K562 (cell line): ENCODE results near the gene NR2F6. TPM values are rescaled to one million over a fixed set of nuclear protein-coding genes. Genes with fewer than 3 reads are reported as not detected.

Experiments
- ATF6 ChIP-seq: sonication (generic); formaldehyde crosslinking; IDR thresholded peaks from 2 replicates; pipeline ENCODE4 v1.4.0; 2020; ENCODE audit warnings: mild to moderate bottlenecking, missing genetic modification reagents
- DLX4 ChIP-seq: fragments of 250-450 bp; sonication (Bioruptor Pico); IDR thresholded peaks from 2 replicates; pipeline ENCODE4 v1.6.1; 2021; ENCODE audit warnings: mild to moderate bottlenecking
- EGR1 ChIP-seq: fragments of 450-650 bp; conservative IDR thresholded peaks from 2 replicates; pipeline ENCODE4 v1.6.1; 2017; ENCODE audit warnings: mild to moderate bottlenecking
- EHMT2 ChIP-seq: fragments of 450-650 bp; IDR thresholded peaks from 2 replicates; pipeline ENCODE4 v1.6.1; 2018; ENCODE audit warnings: antibody characterized with exemption
- ELK1 ChIP-seq: sonication (generic); formaldehyde crosslinking; IDR thresholded peaks from 2 replicates; pipeline ENCODE4 v1.8.1; 2022; ENCODE audit warnings: missing genetic modification reagents
- ETV6 ChIP-seq, 3 experiments: fragments of 150-350 bp in 1 of 3; sonication (generic) in 1 of 3; formaldehyde crosslinking in 1 of 3; IDR thresholded peaks; 2 replicates each; pipeline versions ENCODE4 v1.6.1 to v1.8.0; 2014 to 2022; ENCODE audit warnings: borderline replicate concordance in 2 of 3, low read depth in 2 of 3, antibody characterized with exemption in 1 of 3, low read length in 1 of 3, mild to moderate bottlenecking in 1 of 3, missing genetic modification reagents in 1 of 3
- HNRNPK ChIP-seq: fragments of 200-400 bp; formaldehyde crosslinking; IDR thresholded peaks from one replicate; pipeline ENCODE4 v1.6.1; 2018; ENCODE audit warnings: mild to moderate bottlenecking, low read depth, low read length; ENCODE audit not compliant: poor library complexity, severe bottlenecking
- JUN ChIP-seq, 2 experiments: sonication (generic) in 1 of 2; formaldehyde crosslinking in 1 of 2; IDR thresholded peaks; 2 replicates each; pipeline versions ENCODE4 v1.6.1 to v1.8.0; 2012 to 2022; ENCODE audit warnings: borderline replicate concordance in 2 of 2, mild to moderate bottlenecking in 2 of 2, improper control_type of control experiment in 1 of 2, low read depth in 1 of 2, low read length in 1 of 2, missing genetic modification reagents in 1 of 2
- MEF2D ChIP-seq: conservative IDR thresholded peaks from 2 replicates; pipeline ENCODE4 v1.6.1; 2016; ENCODE audit warnings: low read depth, missing genetic modification characterization, missing compliant biosample characterization
- PHF20 ChIP-seq: fragments of 450-650 bp; IDR thresholded peaks from 2 replicates; pipeline ENCODE4 v1.6.1; 2018; ENCODE audit not compliant: partially characterized antibody
- PURB ChIP-seq: sonication (generic); formaldehyde crosslinking; IDR thresholded peaks from 2 replicates; pipeline ENCODE4 v1.9.0; 2021; ENCODE audit warnings: low read depth, mild to moderate bottlenecking, missing genetic modification reagents
- ZBTB12 ChIP-seq: fragments of 250-450 bp; sonication (Bioruptor Pico); IDR thresholded peaks from 2 replicates; pipeline ENCODE4 v1.4.0; 2020
- ZBTB17 ChIP-seq: fragments of 450-650 bp; formaldehyde crosslinking; IDR thresholded peaks from 2 replicates; pipeline ENCODE4 v1.4.0; 2020; ENCODE audit warnings: mild to moderate bottlenecking
- ZC3H8 ChIP-seq: fragments of 450-650 bp; IDR thresholded peaks from 2 replicates; pipeline ENCODE4 v1.6.1; 2017
- ZFP36 ChIP-seq: fragments of 150-350 bp; IDR thresholded peaks from 2 replicates; pipeline ENCODE4 v1.6.1; 2018; ENCODE audit warnings: low read length, low read depth; ENCODE audit not compliant: partially characterized antibody
- ZFX ChIP-seq: sonication (generic); formaldehyde crosslinking; IDR thresholded peaks from 2 replicates; pipeline ENCODE4 v1.8.0; 2022; ENCODE audit warnings: mild to moderate bottlenecking, missing genetic modification reagents, moderate library complexity
- ZKSCAN1 ChIP-seq: fragments of 150-350 bp; IDR thresholded peaks from 2 replicates; pipeline ENCODE4 v1.6.1; 2016; ENCODE audit warnings: low read depth, low read length
- ZNF3 ChIP-seq: fragments of 250-450 bp; sonication (Bioruptor Pico); IDR thresholded peaks from 2 replicates; pipeline ENCODE4 v1.5.0; 2021; ENCODE audit warnings: mild to moderate bottlenecking, moderate library complexity
- ZNF444 ChIP-seq: fragments of 250-450 bp; sonication (Bioruptor Pico); IDR thresholded peaks from 2 replicates; pipeline ENCODE4 v1.4.0; 2020; ENCODE audit warnings: mild to moderate bottlenecking, moderate library complexity
- ZNF507 ChIP-seq: conservative IDR thresholded peaks from 2 replicates; pipeline ENCODE4 v1.6.1; 2017; ENCODE audit warnings: missing genetic modification characterization, missing compliant biosample characterization
- ZNF551 ChIP-seq: fragments of 250-450 bp; sonication (Bioruptor Pico); IDR thresholded peaks from 2 replicates; pipeline ENCODE4 v1.5.0; 2021; ENCODE audit warnings: mild to moderate bottlenecking, moderate library complexity
- ZNF655 ChIP-seq: fragments of 250-450 bp; sonication (Bioruptor Pico); IDR thresholded peaks from 2 replicates; pipeline ENCODE4 v1.5.0; 2021
- polyA plus RNA-seq, 8 experiments: library from polyadenylated mRNA; depleted of rRNA in 4 of 8; stranded (reverse) in 5 of 8; unstranded in 3 of 8; fragments of >200 nt; fragmentation: Nextera tagmentation in 2 of 8; fragmentation: Illumina TruSeq in 1 of 8; extraction: Ambion mirVana in 2 of 8; extraction: Trizol in 1 of 8; gene quantifications; 2 replicates each; pipeline versions ENCODE4 v1.2.1 to v1.2.3, GENCODE V29; 2011 to 2014; ENCODE audit warnings: inconsistent platforms in 1 of 8, missing spikeins in 1 of 8
- total RNA-seq, 7 experiments: library from RNA; depleted of rRNA in 6 of 7; stranded (reverse); fragments of >200 nt in 6 of 7; fragmentation: Illumina TruSeq in 2 of 7; extraction: Trizol in 2 of 7; gene quantifications; 2 replicates each; pipeline versions ENCODE4 v1.2.1 to v1.2.3, GENCODE V29; 2011 to 2021; ENCODE audit warnings: low replicate concordance in 1 of 7

NR2F6 gene
- total and polyA plus RNA-seq, 9 of the 15 experiments (the other 6 are each of a cell fraction or from before 2014, with no cell fraction given): 0.76 to 97.5 (median 18.8) TPM

DNA sequence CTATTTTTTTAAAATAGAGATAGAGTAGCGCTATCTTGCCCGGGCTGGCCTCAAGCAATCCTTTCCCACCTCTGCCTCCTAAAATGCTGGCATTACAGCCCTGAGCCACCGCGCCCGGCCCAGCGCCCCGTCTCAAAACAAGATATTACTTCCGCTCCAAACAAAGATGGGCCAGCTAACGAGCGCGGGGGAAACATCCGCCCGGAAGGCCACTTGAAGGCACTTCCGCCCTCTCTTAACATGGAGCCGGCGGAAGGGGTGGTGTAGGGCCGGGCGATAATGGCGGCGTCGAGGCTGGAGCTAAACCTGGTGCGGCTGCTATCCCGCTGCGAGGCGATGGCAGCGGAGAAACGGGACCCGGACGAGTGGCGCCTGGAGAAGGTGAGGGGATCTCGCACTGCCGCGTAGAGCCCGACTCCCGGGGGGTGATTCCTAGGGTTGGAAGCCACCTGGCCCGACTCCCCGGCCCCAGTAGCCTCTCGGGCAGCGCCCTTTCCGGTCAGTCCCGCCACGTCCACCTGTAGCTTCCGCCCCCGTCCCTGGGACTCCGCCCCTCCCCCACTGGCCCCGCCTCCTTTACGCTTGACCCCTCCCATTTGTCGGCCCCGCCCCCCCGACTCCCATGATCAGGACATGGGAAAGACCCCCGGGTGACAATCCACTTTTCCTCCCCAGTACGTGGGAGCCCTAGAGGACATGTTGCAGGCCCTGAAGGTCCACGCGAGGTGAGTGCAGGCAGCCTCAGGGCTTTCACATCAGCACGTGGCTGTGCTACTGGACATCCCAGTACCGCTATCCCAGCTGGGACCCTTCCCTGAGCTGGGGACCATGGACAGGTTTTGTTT, 30.4 kb downstream of the NR2F6 start, which contains the start of gene USE1 (continued):
- TF ChIP-seq ELK1 (CRISPR knock-in tag) (no peak), ZNF444 (CRISPR knock-in tag) (no peak), ZNF655 (CRISPR knock-in tag) (no peak), EGR1 (peak; percentile 78), EHMT2 (no peak), ETV6 (IDR thresholded peaks at IDR 0.05; ENCODE audit: borderline replicate concordance in 1 of 2, low read depth in 2 of 2, low read length in 1 of 2) (peak; percentile 33 to 63; a peak in 2 of 4 replicates), ETV6 (CRISPR knock-in tag; IDR thresholded peaks at IDR 0.05; ENCODE audit: borderline replicate concordance) (no peak), ZBTB17 (CRISPR knock-in tag) (no peak), JUN (IDR thresholded peaks at IDR 0.05; ENCODE audit: borderline replicate concordance, low read depth, low read length) (no peak), JUN (CRISPR knock-in tag; IDR thresholded peaks at IDR 0.05; ENCODE audit: borderline replicate concordance) (no peak), HNRNPK (no peak), PHF20 (peak; percentile 95), ZNF507 (tag) (no peak), ZKSCAN1 (no peak), ATF6 (peak; percentile 78), MEF2D (tag) (peak; percentile 55; the same call in 1 of the 2 replicates), ZFP36 (no peak), ZFX (CRISPR knock-in tag) (peak; percentile 96), ZNF551 (CRISPR knock-in tag) (no peak), ZNF3 (CRISPR knock-in tag) (no peak), ZC3H8 (no peak), ZBTB12 (0 out of 2 replicates have a peak, but pooled peaks have one; percentile 42), PURB (CRISPR knock-in tag) (no peak), DLX4 (CRISPR knock-in tag) (no peak)
